SK-N-MC (cell line): ENCODE data around the gene PPIF.

Experiments
- EZH2 ChIP-seq: fragments of 200-600 bp; sonication (generic); IDR thresholded peaks from one replicate; pipeline ENCODE4 v1.6.1; 2017; ENCODE audit warnings: antibody characterized with exemption
- POLR2AphosphoS5 ChIP-seq: IDR thresholded peaks from 2 replicates; pipeline ENCODE4 v1.6.1; 2012; ENCODE audit warnings: mild to moderate bottlenecking, low read depth, low read length, borderline replicate concordance

DNA sequence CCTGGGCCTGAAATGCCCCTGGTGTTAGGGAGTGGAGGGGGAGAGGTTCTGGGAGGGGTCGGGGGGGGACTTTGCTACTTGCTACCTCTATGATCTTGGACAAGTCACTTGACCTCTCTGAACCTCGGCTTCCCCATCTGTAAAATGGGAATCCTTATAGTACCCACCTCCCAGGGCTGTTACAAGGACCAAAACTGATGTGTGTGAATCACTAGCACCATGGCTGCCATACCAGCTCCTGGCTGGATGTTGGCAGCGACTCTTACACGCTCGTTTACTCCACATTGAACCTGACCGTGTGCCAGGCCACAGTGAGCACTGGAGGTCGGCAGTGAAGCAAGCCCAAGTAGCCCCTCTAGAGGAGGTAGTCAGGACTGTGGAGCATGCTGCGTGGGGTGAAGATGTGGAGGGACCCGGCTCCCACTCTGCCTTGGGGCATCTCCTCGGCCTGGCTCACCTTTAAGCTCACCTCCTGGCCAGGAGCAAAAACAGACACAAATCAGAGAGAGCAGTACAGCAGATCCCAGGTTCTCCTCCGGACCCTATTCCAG lies 28.9 kb downstream of the PPIF start:
- TF ChIP-seq POLR2AphosphoS5, result no peak
- no peak for TF ChIP-seq EZH2
